ENCODE data around the gene CAPRIN2. TPM values are rescaled to one million over a fixed set of nuclear protein-coding genes. Genes with fewer than 3 reads are reported as not detected.

Gene CAPRIN2
- total and polyA plus RNA-seq, 8 donors, result 6.7 to 154 (median 25.7) TPM

DNA sequence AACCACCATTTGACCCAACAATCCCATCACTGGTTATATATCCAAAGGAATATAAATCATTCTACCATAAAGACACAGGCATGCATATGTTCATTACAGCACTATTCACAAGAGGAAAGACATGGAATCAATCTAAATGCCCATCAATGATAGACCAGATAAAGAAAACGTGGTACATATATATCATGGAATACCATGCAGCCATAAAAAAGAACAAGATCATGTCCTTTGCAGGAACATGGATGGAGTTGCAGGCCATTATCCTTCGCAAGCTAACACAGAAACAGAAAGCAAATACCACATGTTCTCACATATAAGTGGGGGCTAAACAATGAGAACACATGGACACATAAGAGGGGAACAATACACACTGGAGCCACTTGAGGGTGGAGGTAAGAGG, 15.7 kb downstream of the CAPRIN2 start:
- Histone ChIP-seq H3K27me3 (no peaks in the 10 kb centered on the region), H3K4me1 (no peaks in the 10 kb centered on the region), H3K4me3 (no peak overlapping the region), H3K27ac (no peak overlapping the region), H3K9me3 (no peaks in the 10 kb centered on the region), H3K36me3 (peaks cover 0 to 45% (median 33%) of the 10 kb centered on the region in 4 donors)
- 84 to 96% (median 94%) methylated on average over 2 of the region's 2 CpGs for WGBS, 5 donors
- intact Hi-C loops (cut with DNase I; ENCODE audit: low total_unique reads), result no loop called here
- TF ChIP-seq EP300 (IDR thresholded peaks at IDR 0.05) (no peak), POLR2A (IDR thresholded peaks at IDR 0.05) (no peak), CTCF (IDR thresholded peaks at IDR 0.05) (no peak), POLR2AphosphoS5 (IDR thresholded peaks at IDR 0.05) (no peak)
- DNase-seq, result no peak

DNA sequence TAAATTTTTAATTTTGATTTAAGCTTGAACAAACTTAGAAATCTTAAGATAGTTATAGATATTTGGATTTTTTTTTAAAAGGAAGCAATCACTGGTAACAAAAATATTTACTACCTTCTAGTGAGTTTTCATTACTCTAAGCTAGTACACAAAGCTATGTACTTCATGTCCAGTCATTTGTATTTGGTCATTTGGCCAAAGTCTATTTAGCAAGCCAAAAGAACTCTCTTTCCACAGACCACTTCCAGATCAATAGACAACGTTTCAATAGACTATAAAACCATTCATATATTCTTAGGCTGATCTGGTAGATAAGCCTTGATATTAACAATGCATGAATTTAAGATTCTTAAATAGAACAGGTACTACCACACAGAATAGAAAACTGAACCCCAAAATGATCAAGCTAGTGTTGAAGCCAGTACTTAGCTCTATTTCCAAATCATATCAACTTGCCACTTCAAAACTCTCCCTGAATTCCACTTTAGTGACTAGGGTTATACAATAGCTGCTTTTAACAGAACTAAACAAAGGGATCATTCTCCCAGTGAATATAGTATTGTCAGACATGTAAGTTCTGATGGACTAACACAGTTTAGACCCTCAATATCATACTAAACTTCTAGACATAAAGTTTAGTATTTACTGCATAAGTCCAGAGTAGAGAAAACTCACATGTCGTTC, 21.7 kb downstream of the CAPRIN2 start:
- H3K4me3 ChIP-seq, result no peak overlapping the region
- WGBS, 5 donors, result 74 to 86% (median 82%) methylated on average over 2 of the region's 2 CpGs
- no peak for TF ChIP-seq CTCF (IDR thresholded peaks at IDR 0.05)
- H3K9me3 ChIP-seq, result no peaks in the 10 kb centered on the region
- intact Hi-C loops (cut with DNase I; ENCODE audit: low total_unique reads), result no loop called here
- no peak for DNase-seq
- peaks cover 0 to 53% (median 34%) of the 10 kb centered on the region in 4 donors for H3K36me3 ChIP-seq
- no peaks in the 10 kb centered on the region for H3K4me1 ChIP-seq
- no peaks in the 10 kb centered on the region for H3K27me3 ChIP-seq
- no peak overlapping the region for H3K27ac ChIP-seq

- Histone ChIP-seq H3K27me3 (no peaks in the 10 kb centered on the region), H3K4me3 (no peak overlapping the region), H3K36me3 (peaks cover 0 to 44% (median 34%) of the 10 kb centered on the region in 4 donors), H3K4me1 (peaks cover 0 to 16% (median 0%) of the 10 kb centered on the region in 4 donors), H3K9me3 (no peaks in the 10 kb centered on the region), H3K27ac (no peak overlapping the region)
- DNase-seq, result no peak
- no peak for TF ChIP-seq CTCF (IDR thresholded peaks at IDR 0.05)
- no peak for TF ChIP-seq POLR2A (IDR thresholded peaks at IDR 0.05)
- no peak for TF ChIP-seq EP300 (IDR thresholded peaks at IDR 0.05)
- TF ChIP-seq POLR2AphosphoS5 (IDR thresholded peaks at IDR 0.05), result no peak
- intact Hi-C loops (cut with DNase I; ENCODE audit: low total_unique reads), result no loop called here
- WGBS, 5 donors, result 88 to 95% (median 94%) methylated on average over 2 of the region's 2 CpGs
These were observed 24.7 kb downstream of the CAPRIN2 start for GRCh38 chr12:30730011-30730410.

DNA sequence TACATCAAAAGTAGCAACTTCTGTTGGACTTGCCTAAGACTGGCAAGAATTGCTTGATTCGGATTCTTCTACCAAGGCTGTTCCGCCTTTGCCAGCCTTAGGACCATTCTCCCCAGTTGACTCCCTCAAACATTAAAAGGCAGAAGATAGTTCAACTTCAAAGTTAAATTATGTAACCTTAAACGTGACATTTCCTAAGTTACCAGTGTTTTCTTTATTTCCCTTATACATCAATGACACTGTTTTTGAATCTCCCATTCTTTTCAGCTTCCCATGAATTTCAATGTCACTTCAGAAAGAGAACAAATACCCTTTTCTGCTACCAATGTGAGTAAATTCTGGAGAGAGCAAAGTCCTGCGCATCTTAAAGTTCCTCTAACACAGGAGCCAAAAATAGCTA, 25.2 kb downstream of the CAPRIN2 start:
- TF ChIP-seq POLR2A (IDR thresholded peaks at IDR 0.05) (no peak), POLR2AphosphoS5 (IDR thresholded peaks at IDR 0.05) (no peak), CTCF (IDR thresholded peaks at IDR 0.05) (no peak), EP300 (IDR thresholded peaks at IDR 0.05) (no peak)
- H3K27ac ChIP-seq, result no peak overlapping the region
- WGBS, 5 donors, result 91 to 98% (median 94%) methylated on average over 4 of the region's 4 CpGs
- no peaks in the 10 kb centered on the region for H3K27me3 ChIP-seq
- H3K36me3 ChIP-seq, result peaks cover 0 to 43% (median 33%) of the 10 kb centered on the region in 4 donors
- intact Hi-C loops (cut with DNase I; ENCODE audit: low total_unique reads), result no loop called here
- H3K4me1 ChIP-seq, result peaks cover 0 to 16% (median 0%) of the 10 kb centered on the region in 4 donors
- DNase-seq, result no peak
- H3K4me3 ChIP-seq, result no peak overlapping the region
- H3K9me3 ChIP-seq, result no peaks in the 10 kb centered on the region
